K562 (cell line): Measurements from ENCODE around the gene EXD2. TPM values are rescaled to one million over a fixed set of nuclear protein-coding genes. Genes with fewer than 3 reads are reported as not detected.

ENCODE experiments used
- ATAC-seq: fragments of 200-7000 bp; cut with Tn5 transposase; 3 replicates; pipeline ENCODE4 v1.9.1; 2020; ENCODE audit warnings: moderate library complexity
- Bru-seq: library from RNA; stranded (reverse); fragments of 400-500 nt; gene quantifications from one replicate; lab custom pipeline; 2021; lab: Mats Ljungman, UMichigan
- BruChase-seq, 2 experiments: library from RNA; stranded (reverse); fragments of 400-500 nt; gene quantifications; one replicate each; lab custom pipeline; 2021; lab: Mats Ljungman, UMichigan
- BruUV-seq: library from RNA; stranded (reverse); fragments of 400-500 nt; replicated peaks from 2 replicates; lab custom pipeline; 2021; lab: Mats Ljungman, UMichigan
- CTCF ChIA-PET: fragments of 300-600 bp; formaldehyde crosslinking; extraction: SDS; loops from one replicate; lab custom pipeline; 2021; ENCODE audit warnings: low intra/inter-chr PET ratio; lab: Yijun Ruan, JAX
- POLR2A ChIA-PET: fragments of 300-600, 350-650 bp; sonication (Branson Sonifier 250); formaldehyde crosslinking; extraction: SDS; loops from one replicate; lab custom pipeline; 2021; ENCODE audit warnings: antibody characterized with exemption, inconsistent platforms; lab: Yijun Ruan, JAX
- DNase-seq, 4 experiments: peaks; one replicate each; pipeline versions ENCODE4 v3.0.0 to v3.0.0-alpha.2; 2011 to 2018; ENCODE audit warnings: low spot score in 3 of 4, mixed read lengths in 3 of 4; ENCODE audit errors: extremely low read depth in 1 of 4
- FAIRE-seq: peaks from 2 replicates; lab custom pipeline; 2011; peaks lifted over from hg19 to GRCh38; lab: Jason Lieb, UNC
- H2AFZ ChIP-seq: 2 replicates; pipeline ENCODE4 v1.6.0; 2011; ENCODE audit warnings: low read depth, low read length, control low read depth, inconsistent platforms
- H3K27ac ChIP-seq: fragments of 200-600 bp; 3 replicates; pipeline ENCODE4 v1.8.0; 2011; ENCODE audit warnings: low read depth, mild to moderate bottlenecking, control low read depth, inconsistent platforms, low read length, moderate library complexity, mixed read lengths; ENCODE audit errors: extremely low read depth
- H3K27me3 ChIP-seq, 2 experiments: fragments of 300-600 bp in 1 of 2; 2 replicates in 1 of 2; 3 replicates in 1 of 2; pipeline versions ENCODE4 v1.6.0 to v1.8.0; 2011; ENCODE audit warnings: inconsistent platforms in 2 of 2, low read length in 2 of 2, mild to moderate bottlenecking in 1 of 2, mixed read lengths in 1 of 2, moderate library complexity in 1 of 2; ENCODE audit not compliant: control insufficient read depth in 2 of 2, insufficient read depth in 2 of 2
- H3K36me3 ChIP-seq: fragments of 300-600 bp; 3 replicates; pipeline ENCODE4 v1.8.0; 2011; ENCODE audit warnings: mild to moderate bottlenecking, low read length, inconsistent platforms; ENCODE audit not compliant: control insufficient read depth, insufficient read depth
- H3K4me1 ChIP-seq, 2 experiments: fragments of 200-600 bp in 1 of 2; replicated peaks in 1 of 2; 2 replicates in 1 of 2; 3 replicates in 1 of 2; pipeline versions ENCODE4 v1.5.1 to v1.8.0; 2011; ENCODE audit warnings: inconsistent platforms in 2 of 2, low read length in 2 of 2, mild to moderate bottlenecking in 1 of 2, mixed read lengths in 1 of 2, moderate library complexity in 1 of 2; ENCODE audit not compliant: control insufficient read depth in 2 of 2, insufficient read depth in 2 of 2
- H3K4me2 ChIP-seq: 2 replicates; pipeline ENCODE4 v1.6.1; 2011; ENCODE audit warnings: low read length, control low read depth, inconsistent platforms, mixed read lengths; ENCODE audit not compliant: insufficient read depth
- H3K4me3 ChIP-seq: fragments of 200-600 bp; sonication (generic), shearing (Covaris generic); 2 replicates; pipeline ENCODE4 v1.5.1; 2016; ENCODE audit warnings: control low read depth, inconsistent platforms
- H3K79me2 ChIP-seq: fragments of 200-600 bp; 3 replicates; pipeline ENCODE4 v1.8.0; 2011; ENCODE audit warnings: low read length, inconsistent platforms; ENCODE audit not compliant: control insufficient read depth, insufficient read depth
- H3K9ac ChIP-seq, 2 experiments: 2 replicates each; pipeline versions ENCODE4 v1.6.0 to v1.6.1; 2011; ENCODE audit warnings: low read depth in 2 of 2, low read length in 2 of 2, control low read depth in 1 of 2, inconsistent platforms in 1 of 2, mild to moderate bottlenecking in 1 of 2, mixed read lengths in 1 of 2; ENCODE audit not compliant: insufficient read depth in 1 of 2
- H3K9me1 ChIP-seq: one replicate; pipeline ENCODE4 v1.6.0; 2011; ENCODE audit warnings: inconsistent platforms, mild to moderate bottlenecking, low read length, moderate library complexity; ENCODE audit not compliant: control insufficient read depth, insufficient read depth
- H3K9me3 ChIP-seq: replicated peaks from 2 replicates; pipeline ENCODE4 v1.5.1; 2011; ENCODE audit warnings: low read depth, low read length, inconsistent platforms; ENCODE audit not compliant: control insufficient read depth, insufficient read depth
- H4K20me1 ChIP-seq: replicated peaks from 2 replicates; pipeline ENCODE4 v1.6.1; 2011; ENCODE audit warnings: low read length, inconsistent platforms, mixed read lengths; ENCODE audit not compliant: control insufficient read depth, insufficient read depth
- RB1 ChIP-seq: fragments of 450-650 bp; IDR thresholded peaks from 2 replicates; pipeline ENCODE4 v1.6.1; 2017; ENCODE audit warnings: low read depth, mild to moderate bottlenecking
- ZNF707 ChIP-seq: fragments of 250-450 bp; sonication (Bioruptor Pico); conservative IDR thresholded peaks from 2 replicates; pipeline ENCODE4 v1.8.0; 2022; ENCODE audit warnings: inconsistent platforms, mild to moderate bottlenecking, moderate library complexity
- WGBS: fragments of 100-300 bp; shearing (Covaris generic); methylation state at CpG from one replicate; pipeline ENCODE4 v1.1.6; 2016; ENCODE audit warnings: low coverage, mixed read lengths; ENCODE audit not compliant: insufficient coverage; ENCODE audit errors: missing lambda C conversion rate; 5-methylcytosine and 5-hydroxymethylcytosine counted together
- in situ Hi-C: fragments of 300-500 bp; cut with MboI; formaldehyde crosslinking; loops from 4 replicates; pipeline ENCODE4 v1.15.0; 2018; ENCODE audit warnings: inconsistent platforms, mixed read lengths
- intact Hi-C: fragments of 100-400 bp; cut with micrococcal nuclease; formaldehyde crosslinking; loops from 2 replicates; pipeline ENCODE4 v1.14.2; 2022
- long read RNA-seq, 3 experiments: library from polyadenylated mRNA in 2 of 3; library from RNA in 1 of 3; unstranded in 2 of 3; stranded (forward) in 1 of 3; transcript quantifications; one replicate each; pipeline ENCODE4 v2.0.0, GENCODE V29; 2019 to 2022
- polyA minus RNA-seq, 3 experiments: library from RNA; depleted of rRNA, polyadenylated mRNA; stranded (reverse); fragments of >200 nt; gene quantifications; 2 replicates each; pipeline ENCODE4 v1.2.3, GENCODE V29; 2011
- polyA plus RNA-seq, 8 experiments: library from polyadenylated mRNA; depleted of rRNA in 4 of 8; stranded (reverse) in 5 of 8; unstranded in 3 of 8; fragments of >200 nt; fragmentation: Nextera tagmentation in 2 of 8; fragmentation: Illumina TruSeq in 1 of 8; extraction: Ambion mirVana in 2 of 8; extraction: Trizol in 1 of 8; gene quantifications; 2 replicates each; pipeline versions ENCODE4 v1.2.1 to v1.2.3, GENCODE V29; 2011 to 2014; ENCODE audit warnings: inconsistent platforms in 1 of 8, missing spikeins in 1 of 8
- total RNA-seq, 7 experiments: library from RNA; depleted of rRNA in 6 of 7; stranded (reverse); fragments of >200 nt in 6 of 7; fragmentation: Illumina TruSeq in 2 of 7; extraction: Trizol in 2 of 7; gene quantifications; 2 replicates each; pipeline versions ENCODE4 v1.2.1 to v1.2.3, GENCODE V29; 2011 to 2021; ENCODE audit warnings: low replicate concordance in 1 of 7
- TF ChIP-seq, protein P1 (sequence below): fragments of 250-450 bp; sonication (Bioruptor Pico); IDR thresholded peaks from 2 replicates; pipeline ENCODE4 v1.5.0; 2021; ENCODE audit warnings: mild to moderate bottlenecking, moderate library complexity
- TF ChIP-seq, protein P2 (sequence below): fragments of 450-650 bp; IDR thresholded peaks from 2 replicates; pipeline ENCODE4 v1.6.1; 2016; ENCODE audit warnings: antibody characterized with exemption

EXD2 gene, protein sequence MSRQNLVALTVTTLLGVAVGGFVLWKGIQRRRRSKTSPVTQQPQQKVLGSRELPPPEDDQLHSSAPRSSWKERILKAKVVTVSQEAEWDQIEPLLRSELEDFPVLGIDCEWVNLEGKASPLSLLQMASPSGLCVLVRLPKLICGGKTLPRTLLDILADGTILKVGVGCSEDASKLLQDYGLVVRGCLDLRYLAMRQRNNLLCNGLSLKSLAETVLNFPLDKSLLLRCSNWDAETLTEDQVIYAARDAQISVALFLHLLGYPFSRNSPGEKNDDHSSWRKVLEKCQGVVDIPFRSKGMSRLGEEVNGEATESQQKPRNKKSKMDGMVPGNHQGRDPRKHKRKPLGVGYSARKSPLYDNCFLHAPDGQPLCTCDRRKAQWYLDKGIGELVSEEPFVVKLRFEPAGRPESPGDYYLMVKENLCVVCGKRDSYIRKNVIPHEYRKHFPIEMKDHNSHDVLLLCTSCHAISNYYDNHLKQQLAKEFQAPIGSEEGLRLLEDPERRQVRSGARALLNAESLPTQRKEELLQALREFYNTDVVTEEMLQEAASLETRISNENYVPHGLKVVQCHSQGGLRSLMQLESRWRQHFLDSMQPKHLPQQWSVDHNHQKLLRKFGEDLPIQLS
- 10.3 and 15.3 TPM in 2 replicates for total RNA-seq (2011; cell fraction: chromatin; rRNA removed; ENCODE audit: low replicate concordance)
- total RNA-seq (2011; cell fraction: nucleolus; rRNA removed) = 6.0 and 7.1 TPM in 2 replicates
- total RNA-seq (2011; cell fraction: nucleoplasm; rRNA removed) = 10.2 and 12.1 TPM in 2 replicates
- total RNA-seq (2014; rRNA removed) (3.0 and 4.6 TPM in 2 replicates), total RNA-seq (2014; rRNA removed; fragmentation: Illumina TruSeq; extraction: Trizol) (3.2 and 3.9 TPM in 2 replicates), total RNA-seq (2015; rRNA removed; fragmentation: Illumina TruSeq; extraction: Trizol) (4.5 and 4.7 TPM in 2 replicates), total RNA-seq (2021) (5.0 and 6.1 TPM in 2 replicates), polyA plus RNA-seq (2011; rRNA removed) (7.5 and 8.4 TPM in 2 replicates), polyA plus RNA-seq (2014; fragmentation: Illumina TruSeq; extraction: Trizol) (4.6 and 4.8 TPM in 2 replicates), polyA plus RNA-seq (2014; fragmentation: Nextera tagmentation; extraction: Ambion mirVana) (1 to 10 TPM; 1.6 TPM), polyA plus RNA-seq (2014; rRNA removed) (3.7 and 4.5 TPM in 2 replicates), polyA minus RNA-seq (2011; rRNA and poly(A)+ RNA removed) (10.1 and 14.8 TPM in 2 replicates), Bru-seq, nascent RNA (percentile 50 among the genes with signal in this experiment), BruChase-seq, experiment 1, labeled RNA remaining after a 2-hour chase (percentile 55 among the genes with signal in this experiment), BruChase-seq, experiment 2, labeled RNA remaining after a 6-hour chase (percentile 58 among the genes with signal in this experiment)
- polyA plus RNA-seq (2011; cell fraction: cytosol; rRNA removed) = 2.8 and 5.5 TPM in 2 replicates
- 6.4 and 12.9 TPM in 2 replicates for polyA plus RNA-seq (2011; cell fraction: nucleus; rRNA removed)
- 4.4 and 5.8 TPM in 2 replicates for polyA plus RNA-seq (2012)
- polyA minus RNA-seq (2011; cell fraction: cytosol; rRNA and poly(A)+ RNA removed) = 2.8 and 5.5 TPM in 2 replicates
- 3.0 and 5.2 TPM in 2 replicates for polyA minus RNA-seq (2011; cell fraction: nucleus; rRNA and poly(A)+ RNA removed)
- long read RNA-seq, experiment 1, partial matches to known transcripts = 5 of 21 reads
- long read RNA-seq, experiment 1, other reads (novel, unspliced or antisense) = 10 of 21 reads
- long read RNA-seq, experiment 2, partial matches to known transcripts = 0 of 7 reads
- long read RNA-seq, experiment 2, other reads (novel, unspliced or antisense) = 6 of 7 reads
- long read RNA-seq, experiment 3, partial matches to known transcripts = 1 of 4 reads
- long read RNA-seq, experiment 3, other reads (novel, unspliced or antisense) = 2 of 4 reads

- Histone ChIP-seq H3K4me3 (peak within 1 kb of the TSS; percentile 63), H3K4me1 (peaks cover 0 to 5% of the 10 kb centered on the region in 2 experiments; a peak in 2 of 5 replicates), H3K9ac (peak within 1 kb of the TSS; percentile 62 to 94), H2AFZ (peak within 1 kb of the TSS; percentile 89), H3K79me2 (peaks cover 5% of the 10 kb centered on the region), H3K9me1 (no peaks in the 10 kb centered on the region), H3K9me3 (no peaks in the 10 kb centered on the region), H3K27me3 (no peaks in the 10 kb centered on the region), H4K20me1 (no peaks in the 10 kb centered on the region), H3K27ac (peak within 1 kb of the TSS; percentile 58), H3K36me3 (no peaks in the 10 kb centered on the region), H3K4me2 (peak within 1 kb of the TSS; percentile 77)
- peak; percentile 90 for FAIRE-seq
- WGBS = under 1% methylated on average over 33 of the region's 58 CpGs
- peak; percentile 72 to 92 (median 81) for DNase-seq
- BruUV-seq = no TSS peak
- peak; percentile 98 for ATAC-seq
- in situ Hi-C loops = no loop called here
- intact Hi-C loops = loop anchor here (5.0 kb wide), 1 partner anchor 39 kb away; the partner anchor contains the start of gene DCAF5
- CTCF ChIA-PET = no interaction called here
- POLR2A ChIA-PET = interaction anchor here (0.6 to 1.1 kb wide), 6 partner anchors 10 to 170 kb away, joined by 3 to 5 read pairs (median 4); no protein-coding TSS in a partner anchor
- TF ChIP-seq, protein P1, sequence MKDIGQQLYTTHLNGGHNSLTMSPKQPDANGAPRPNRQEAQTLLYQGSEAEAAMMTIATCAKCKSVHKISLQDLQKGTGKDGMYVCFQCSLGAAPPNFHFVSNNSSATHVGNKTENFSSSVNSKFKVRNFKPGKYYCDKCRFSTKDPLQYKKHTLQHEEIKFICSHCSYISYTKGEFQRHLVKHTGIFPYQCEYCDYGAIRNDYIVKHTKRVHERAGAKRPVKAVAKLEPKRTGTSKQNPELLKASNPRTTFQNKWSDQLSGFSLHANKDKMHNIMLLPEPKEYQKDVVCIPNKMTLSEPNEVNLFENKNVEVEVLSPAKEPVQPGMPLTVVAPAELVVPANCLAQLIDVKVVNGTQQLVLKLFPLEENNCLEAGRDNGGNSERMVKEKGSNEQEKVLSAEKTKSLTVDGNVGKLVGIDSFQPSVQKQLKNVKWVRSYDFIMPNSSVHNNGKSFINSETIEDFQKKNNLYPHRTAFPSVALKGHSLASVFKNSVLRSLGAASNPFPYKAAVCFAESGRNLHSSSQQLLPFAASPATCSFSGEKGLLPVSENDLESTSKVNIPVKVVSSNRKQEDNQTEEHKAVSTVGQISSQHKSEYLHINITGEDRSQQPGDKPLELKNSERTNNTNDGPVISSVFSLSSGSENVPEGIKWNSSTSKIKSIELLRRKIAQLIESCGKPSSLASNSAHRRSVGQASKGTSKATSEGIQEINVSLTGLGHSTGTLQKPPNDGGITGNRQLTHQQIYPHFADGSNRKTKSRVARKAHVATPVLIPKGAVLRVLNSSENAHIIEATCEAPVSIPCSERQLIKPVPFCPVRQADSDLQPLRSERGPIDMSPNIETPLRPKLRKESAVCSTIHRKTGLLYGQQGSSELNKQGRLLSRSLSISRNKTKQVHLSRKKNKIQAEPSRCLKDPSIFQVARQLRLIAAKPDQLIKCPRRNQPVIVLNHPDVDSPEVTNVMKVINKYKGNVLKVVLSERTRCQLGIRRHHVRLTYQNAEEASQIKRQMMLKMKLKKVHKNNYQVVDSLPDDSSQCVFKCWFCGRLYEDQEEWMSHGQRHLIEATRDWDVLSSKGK (CRISPR knock-in tag) = no peak
- TF ChIP-seq ZNF707 (CRISPR knock-in tag) = no peak
- TF ChIP-seq, protein P2, sequence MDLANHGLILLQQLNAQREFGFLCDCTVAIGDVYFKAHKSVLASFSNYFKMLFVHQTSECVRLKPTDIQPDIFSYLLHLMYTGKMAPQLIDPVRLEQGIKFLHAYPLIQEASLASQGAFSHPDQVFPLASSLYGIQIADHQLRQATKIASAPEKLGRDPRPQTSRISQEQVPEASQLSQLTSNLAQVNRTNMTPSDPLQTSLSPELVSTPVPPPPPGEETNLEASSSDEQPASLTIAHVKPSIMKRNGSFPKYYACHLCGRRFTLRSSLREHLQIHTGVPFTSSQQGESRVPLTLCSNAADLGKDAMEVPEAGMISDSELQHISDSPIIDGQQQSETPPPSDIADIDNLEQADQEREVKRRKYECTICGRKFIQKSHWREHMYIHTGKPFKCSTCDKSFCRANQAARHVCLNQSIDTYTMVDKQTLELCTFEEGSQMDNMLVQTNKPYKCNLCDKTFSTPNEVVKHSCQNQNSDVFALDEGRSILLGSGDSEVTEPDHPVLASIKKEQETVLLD = peak; percentile 48; the same call in 1 of the 2 replicates
- peak; percentile 60 for TF ChIP-seq RB1
Observed at GRCh38 chr14:69191340-69192111, at the start of gene EXD2. Gene EXD2, plus strand, starts transcription at chr14:69191498. Its CDS starts 17,973 bp downstream, at chr14:69209471.
